PC-3 (cell line): ENCODE results near the gene GIGYF2. TPM values are rescaled to one million over a fixed set of nuclear protein-coding genes. Genes with fewer than 3 reads are reported as not detected.

Experiments
- ATAC-seq: fragments of 200-7000 bp; cut with Tn5 transposase; 2 replicates; pipeline ENCODE4 v1.9.1; 2020; ENCODE audit warnings: mild to moderate bottlenecking, moderate library complexity
- BruUV-seq: library from RNA; stranded (reverse); fragments of 400-500 nt; replicated peaks from 2 replicates; lab custom pipeline; 2021; lab: Mats Ljungman, UMichigan
- CTCF ChIA-PET: fragments of 300-600 bp; sonication (Branson Sonifier 250); formaldehyde crosslinking; loops from one replicate; lab custom pipeline; 2022; ENCODE audit warnings: antibody characterized with exemption; lab: Charles Lee
- POLR2A ChIA-PET: fragments of 300-600 bp; sonication (Branson Sonifier 250); formaldehyde crosslinking; loops from one replicate; lab custom pipeline; 2022; ENCODE audit warnings: antibody characterized with exemption; ENCODE audit not compliant: unreplicated experiment; lab: Charles Lee
- DNase-seq: peaks from one replicate; pipeline ENCODE4 v3.0.0-alpha.2; 2015
- H2AFZ ChIP-seq: fragments of 300-600 bp; sonication (generic); 2 replicates; pipeline ENCODE4 v1.6.0; 2016; ENCODE audit warnings: antibody characterized with exemption, low read length
- H3F3A ChIP-seq: fragments of 300-600 bp; sonication (generic); one replicate; pipeline ENCODE4 v1.6.0; 2017; ENCODE audit warnings: antibody characterized with exemption, low read length, control low read depth, mild to moderate bottlenecking; ENCODE audit not compliant: unreplicated experiment
- H3K27ac ChIP-seq: fragments of 300-600 bp; sonication (generic); 2 replicates; pipeline ENCODE4 v1.5.1; 2016; ENCODE audit warnings: mild to moderate bottlenecking, low read length
- H3K27me3 ChIP-seq: fragments of 300-600 bp; sonication (generic); 2 replicates; pipeline ENCODE4 v1.6.1; 2016; ENCODE audit warnings: low read length, mixed read lengths
- H3K36me3 ChIP-seq: fragments of 300-600 bp; sonication (generic); 2 replicates; pipeline ENCODE4 v1.6.1; 2016; ENCODE audit warnings: low read depth, mixed run types, low read length, mixed read lengths
- H3K4me1 ChIP-seq: fragments of 300-600 bp; sonication (generic); 2 replicates; pipeline ENCODE4 v1.5.1; 2016; ENCODE audit warnings: low read length; ENCODE audit not compliant: insufficient read depth
- H3K4me2 ChIP-seq: fragments of 300-600 bp; sonication (generic); 2 replicates; pipeline ENCODE4 v1.6.0; 2016; ENCODE audit warnings: low read length
- H3K4me3 ChIP-seq: fragments of 300-600 bp; sonication (generic); 2 replicates; pipeline ENCODE4 v1.5.1; 2016; ENCODE audit warnings: mild to moderate bottlenecking, low read length, mixed read lengths
- H3K79me2 ChIP-seq: fragments of 300-600 bp; sonication (generic); 2 replicates; pipeline ENCODE4 v1.6.1; 2017; ENCODE audit warnings: low read length, mixed read lengths
- H3K9ac ChIP-seq: fragments of 300-600 bp; sonication (generic); 2 replicates; pipeline ENCODE4 v1.6.0; 2016; ENCODE audit warnings: mild to moderate bottlenecking, low read length
- H3K9me2 ChIP-seq: fragments of 300-600 bp; sonication (generic); replicated peaks from 2 replicates; pipeline ENCODE4 v1.6.1; 2016; ENCODE audit warnings: mixed run types, low read length, mixed read lengths
- H3K9me3 ChIP-seq: fragments of 300-600 bp; sonication (generic); 2 replicates; pipeline ENCODE4 v1.6.1; 2016; ENCODE audit warnings: low read length, mixed read lengths
- H4K20me1 ChIP-seq: fragments of 300-600 bp; sonication (generic); 2 replicates; pipeline ENCODE4 v1.6.1; 2016; ENCODE audit warnings: low read length, mixed read lengths
- CTCF ChIP-seq: fragments of 300-600 bp; sonication (generic); conservative IDR thresholded peaks from 2 replicates; pipeline ENCODE4 v1.5.1; 2017; ENCODE audit warnings: antibody characterized with exemption, low read depth, mild to moderate bottlenecking, low read length
- EZH2 ChIP-seq: fragments of 300-600 bp; sonication (generic); IDR thresholded peaks from one replicate; pipeline ENCODE4 v1.6.1; 2017; ENCODE audit warnings: antibody characterized with exemption, mild to moderate bottlenecking, low read length; ENCODE audit not compliant: unreplicated experiment
- EZH2phosphoT487 ChIP-seq: fragments of 300-600 bp; sonication (generic); IDR thresholded peaks from 2 replicates; pipeline ENCODE4 v1.6.1; 2018; ENCODE audit warnings: mild to moderate bottlenecking, antibody characterized with exemption, low read length, borderline replicate concordance
- intact Hi-C: fragments of 100-400 bp; cut with micrococcal nuclease; formaldehyde crosslinking; loops from 2 replicates; pipeline ENCODE4 v1.9.0; 2023
- total RNA-seq: library from RNA; depleted of rRNA; stranded (reverse); fragments of >200 nt; gene quantifications from 2 replicates; pipeline ENCODE4 v1.2.3, GENCODE V29; 2014

GIGYF2 gene
- total RNA-seq, 1 experiment from 2014 or later, result 41.3 TPM

- Histone ChIP-seq H3F3A (no peaks in the 10 kb centered on the region), H3K79me2 (no peaks in the 10 kb centered on the region), H3K9me3 (no peaks in the 10 kb centered on the region), H4K20me1 (no peaks in the 10 kb centered on the region), H2AFZ (no peak overlapping the region), H3K4me1 (peaks cover 10% of the 10 kb centered on the region; the same call in 1 of the 2 replicates), H3K36me3 (peaks cover 14% of the 10 kb centered on the region), H3K9me2 (no peaks in the 10 kb centered on the region), H3K27me3 (no peaks in the 10 kb centered on the region), H3K4me2 (no peak overlapping the region), H3K9ac (no peak overlapping the region), H3K27ac (no peak overlapping the region), H3K4me3 (no peak overlapping the region)
- CTCF ChIA-PET, result no interaction called here
- no peak for TF ChIP-seq EZH2
- no peak for TF ChIP-seq EZH2phosphoT487
- TF ChIP-seq CTCF, result no peak
- ATAC-seq, result no peak
- no peak for DNase-seq
- intact Hi-C loops, result no loop called here
- POLR2A ChIA-PET, result no interaction called here
- no TSS peak for BruUV-seq
Measured at GRCh38 chr2:232888839-232889529, 191.9 kb downstream of the GIGYF2 start.

DNA sequence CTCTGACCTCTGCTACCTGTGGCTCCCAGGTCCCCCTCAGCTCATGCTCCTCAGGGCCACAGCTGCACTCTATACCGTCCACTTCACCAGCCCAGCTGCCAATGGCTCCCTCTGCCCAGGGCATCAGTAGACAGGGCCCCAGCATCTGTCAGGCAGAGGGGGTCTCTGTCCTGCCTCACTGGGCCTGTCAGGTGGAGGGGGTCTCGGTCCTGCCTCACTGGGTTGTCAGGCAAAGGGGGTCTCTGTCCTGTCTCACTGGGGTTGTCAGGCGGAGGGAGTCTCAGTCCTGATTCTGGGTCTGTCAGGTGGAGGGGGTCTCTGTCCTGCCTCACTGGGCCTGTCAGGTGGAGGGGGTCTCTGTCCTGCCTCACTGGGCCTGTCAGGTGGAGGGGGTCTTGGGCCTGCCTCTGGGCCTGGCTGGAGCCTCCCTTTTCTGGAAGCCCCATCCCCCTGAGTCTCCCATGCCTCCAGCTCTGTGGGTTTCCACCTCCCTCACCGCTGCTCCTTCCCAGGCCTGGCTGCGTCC lies 192.8 kb downstream of the GIGYF2 start:
- ATAC-seq (no peak), DNase-seq (no peak)
- no peaks in the 10 kb centered on the region for H3K9me3 ChIP-seq
- no peaks in the 10 kb centered on the region for H3F3A ChIP-seq
- H3K9me2 ChIP-seq, result no peaks in the 10 kb centered on the region
- H3K4me1 ChIP-seq, result peaks cover 9% of the 10 kb centered on the region; the same call in 1 of the 2 replicates
- no peak overlapping the region for H3K4me3 ChIP-seq
- H3K9ac ChIP-seq, result no peak overlapping the region
- ChIA-PET POLR2A (no interaction called here), CTCF (no interaction called here)
- no peak for TF ChIP-seq CTCF
- TF ChIP-seq EZH2phosphoT487, result no peak
- no peak for TF ChIP-seq EZH2
- no peak overlapping the region for H3K4me2 ChIP-seq
- H2AFZ ChIP-seq, result no peak overlapping the region
- H3K27ac ChIP-seq, result no peak overlapping the region
- no peaks in the 10 kb centered on the region for H4K20me1 ChIP-seq
- no peaks in the 10 kb centered on the region for H3K79me2 ChIP-seq
- peaks cover 14% of the 10 kb centered on the region for H3K36me3 ChIP-seq
- no peaks in the 10 kb centered on the region for H3K27me3 ChIP-seq
- no TSS peak for BruUV-seq
- intact Hi-C loops, result no loop called here

- no TSS peak for BruUV-seq
- no peak overlapping the region for H3K27ac ChIP-seq
Measured at GRCh38 chr2:232890536-232890895, 193.4 kb downstream of the GIGYF2 start.

More at GRCh38 chr2:232890536-232890895, 193.4 kb downstream of the GIGYF2 start:
- H3K79me2 ChIP-seq, result no peaks in the 10 kb centered on the region
- H3K27me3 ChIP-seq, result no peaks in the 10 kb centered on the region
- ATAC-seq (no peak), DNase-seq (no peak)
- H3K4me2 ChIP-seq, result no peak overlapping the region
- no peaks in the 10 kb centered on the region for H4K20me1 ChIP-seq
- TF ChIP-seq EZH2phosphoT487, result no peak
- no peak for TF ChIP-seq EZH2
- TF ChIP-seq CTCF, result no peak
- H3K36me3 ChIP-seq, result peaks cover 14% of the 10 kb centered on the region
- no peak overlapping the region for H3K9ac ChIP-seq
- H3K4me3 ChIP-seq, result no peak overlapping the region
- H3K9me3 ChIP-seq, result no peaks in the 10 kb centered on the region
- intact Hi-C loops, result no loop called here
- POLR2A ChIA-PET, result no interaction called here
- peaks cover 3% of the 10 kb centered on the region; the same call in 1 of the 2 replicates for H3K4me1 ChIP-seq
- H3F3A ChIP-seq, result no peaks in the 10 kb centered on the region
- CTCF ChIA-PET, result no interaction called here
- H2AFZ ChIP-seq, result no peak overlapping the region
- no peaks in the 10 kb centered on the region for H3K9me2 ChIP-seq
